Myocyte (in vitro differentiated cells): ENCODE measurements around the gene NLRC4. TPM values are rescaled to one million over a fixed set of nuclear protein-coding genes. Genes with fewer than 3 reads are reported as not detected.
"Not testable (repeated sequence)": the region's sequence is repeated elsewhere in the genome, so short reads cannot be mapped to it uniquely, and the experiment has no call there.

ENCODE experiments used
- DNase-seq: peaks from one replicate; pipeline ENCODE4 v3.0.0-alpha.2; 2012; ENCODE audit warnings: low read depth
- total RNA-seq: library from RNA; depleted of rRNA; stranded (reverse); fragments of >200 nt; gene quantifications from 2 replicates; pipeline ENCODE4 v1.2.3, GENCODE V29; 2014

NLRC4 gene
- total RNA-seq, 1 donor from 2014 or later = not detected

GRCh38 chr2:32249731-32250236, 14.9 kb downstream of the NLRC4 start:
- no peak for DNase-seq

- no peak for DNase-seq
Measured at GRCh38 chr2:32248299-32248698, 16.4 kb downstream of the NLRC4 start.

- no peak for DNase-seq
Measured at GRCh38 chr2:32246911-32247310, 17.8 kb downstream of the NLRC4 start.

DNA sequence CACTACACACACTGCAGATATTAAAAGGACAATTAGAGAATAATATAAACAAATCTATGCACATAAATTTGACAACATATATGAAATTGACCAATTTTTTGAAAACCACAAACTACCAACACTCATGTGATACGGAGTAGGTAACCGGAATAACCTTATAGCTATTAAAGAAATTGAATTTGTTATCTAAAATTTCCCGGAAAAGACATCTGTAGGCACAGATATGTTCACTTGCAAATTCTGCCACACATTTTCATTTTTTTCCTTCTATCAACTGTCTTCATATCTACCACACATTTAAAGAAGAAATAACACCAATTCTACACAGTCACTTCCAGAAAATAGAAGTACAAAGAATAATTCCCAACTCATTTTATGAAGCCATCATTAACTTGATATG, 22.4 kb downstream of the NLRC4 start:
- no peak for DNase-seq

DNA sequence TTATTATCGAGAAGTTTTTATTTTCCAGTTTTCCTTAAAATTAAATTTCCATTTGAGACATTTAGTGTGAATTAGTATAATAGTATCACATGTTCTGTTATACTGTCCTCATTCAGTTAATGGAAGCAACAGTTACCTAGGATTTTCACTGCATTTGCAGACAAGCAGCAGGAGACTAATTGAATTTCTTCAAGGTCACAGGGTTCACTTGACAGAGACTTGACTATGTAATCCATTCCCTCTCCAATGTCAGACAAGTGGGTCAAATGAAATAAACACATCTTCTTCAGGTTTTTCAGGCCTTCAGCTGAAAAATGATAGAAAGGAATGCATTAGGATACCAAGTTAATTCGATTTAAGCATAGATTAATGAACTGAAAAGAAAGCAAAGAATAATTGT, 26.7 kb downstream of the NLRC4 start:
- no peak for DNase-seq

DNA sequence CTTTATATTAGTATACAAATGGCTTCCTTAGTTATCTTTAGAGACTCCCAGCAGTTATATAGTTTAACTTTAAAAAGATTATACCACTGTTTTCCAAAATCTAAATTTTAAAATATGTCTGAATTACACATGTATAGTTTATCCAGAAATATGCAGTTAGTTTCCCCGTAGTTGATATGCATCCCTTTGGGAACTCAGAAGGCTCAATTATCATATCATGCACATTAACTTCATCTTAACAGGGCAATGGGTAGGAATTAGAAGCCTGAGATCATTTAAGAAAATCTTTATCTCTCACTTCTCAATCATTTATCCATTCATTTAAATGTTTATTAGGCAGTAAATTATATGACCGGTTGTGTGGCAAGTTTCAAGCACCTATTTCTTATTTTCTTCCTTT, 27.2 kb downstream of the NLRC4 start:
- DNase-seq = no peak

GRCh38 chr2:32235315-32235714, 29.4 kb downstream of the NLRC4 start:
- no peak for DNase-seq

- DNase-seq = no peak
Measured at GRCh38 chr2:32231959-32232358, 32.7 kb downstream of the NLRC4 start.

- DNase-seq = no peak
Measured at GRCh38 chr2:32229635-32230034, 35.1 kb downstream of the NLRC4 start.

DNA sequence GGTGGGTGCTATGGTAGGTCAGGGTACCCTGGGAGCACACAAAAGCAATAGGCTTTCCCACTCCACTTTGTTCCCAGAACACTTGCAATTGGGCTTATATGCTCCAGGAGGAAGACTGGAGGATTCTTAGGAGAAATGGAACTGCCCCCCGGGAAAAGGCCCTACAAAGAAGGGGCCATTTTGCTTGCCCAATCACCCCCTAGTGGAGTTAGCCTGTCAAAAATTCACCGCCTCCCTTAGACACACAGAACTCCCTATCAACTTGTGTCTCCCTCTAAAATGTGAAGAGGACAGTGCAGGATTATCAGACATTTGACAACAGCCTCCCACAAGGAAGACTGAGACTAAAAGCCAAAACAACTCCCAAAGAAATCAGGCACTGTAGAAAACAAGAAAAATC, 36.5 kb downstream of the NLRC4 start:
- DNase-seq = no peak

DNA sequence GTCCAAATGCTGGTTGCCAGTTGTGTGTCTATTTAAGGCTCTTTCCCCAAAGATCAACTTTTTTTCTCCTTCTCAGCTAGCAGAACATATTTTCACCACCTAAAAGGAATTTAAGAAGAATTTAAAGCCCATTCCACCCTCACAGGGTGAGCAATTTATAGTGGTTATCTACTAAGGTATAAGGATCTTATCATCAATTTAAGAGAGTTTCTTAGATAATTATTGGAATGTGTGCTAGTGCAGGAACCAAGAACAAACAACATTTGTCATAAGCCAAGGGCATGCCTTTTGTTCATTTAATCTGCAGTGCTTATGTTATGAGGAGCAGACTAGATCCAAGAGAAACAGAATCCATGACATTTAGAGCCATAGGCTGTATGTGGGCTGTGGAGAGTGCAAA, 37.2 kb downstream of the NLRC4 start:
- DNase-seq = no peak

- no peak for DNase-seq
Measured at GRCh38 chr2:32222966-32223365, 41.7 kb downstream of the NLRC4 start.

DNA sequence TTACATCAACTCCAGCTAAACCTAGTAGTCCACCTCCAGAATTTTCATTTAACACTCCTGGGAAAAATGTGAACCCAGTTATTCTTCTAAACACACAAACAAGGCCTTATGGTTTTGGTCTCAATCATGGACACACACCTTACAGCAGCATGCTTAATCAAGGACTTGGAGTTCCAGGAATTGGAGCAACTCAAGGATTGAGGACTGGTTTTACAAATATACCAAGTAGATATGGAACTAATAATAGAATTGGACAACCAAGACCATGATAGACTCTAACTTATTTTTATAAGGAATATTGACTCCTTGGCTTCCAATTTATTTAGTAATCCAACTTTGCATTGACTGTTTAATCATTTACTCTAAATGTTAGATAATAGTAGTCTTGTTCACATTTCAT, 44.2 kb downstream of the NLRC4 start:
- no peak for DNase-seq

- no peak for DNase-seq
Measured at GRCh38 chr2:32212295-32212694, 52.4 kb downstream of the NLRC4 start.

DNA sequence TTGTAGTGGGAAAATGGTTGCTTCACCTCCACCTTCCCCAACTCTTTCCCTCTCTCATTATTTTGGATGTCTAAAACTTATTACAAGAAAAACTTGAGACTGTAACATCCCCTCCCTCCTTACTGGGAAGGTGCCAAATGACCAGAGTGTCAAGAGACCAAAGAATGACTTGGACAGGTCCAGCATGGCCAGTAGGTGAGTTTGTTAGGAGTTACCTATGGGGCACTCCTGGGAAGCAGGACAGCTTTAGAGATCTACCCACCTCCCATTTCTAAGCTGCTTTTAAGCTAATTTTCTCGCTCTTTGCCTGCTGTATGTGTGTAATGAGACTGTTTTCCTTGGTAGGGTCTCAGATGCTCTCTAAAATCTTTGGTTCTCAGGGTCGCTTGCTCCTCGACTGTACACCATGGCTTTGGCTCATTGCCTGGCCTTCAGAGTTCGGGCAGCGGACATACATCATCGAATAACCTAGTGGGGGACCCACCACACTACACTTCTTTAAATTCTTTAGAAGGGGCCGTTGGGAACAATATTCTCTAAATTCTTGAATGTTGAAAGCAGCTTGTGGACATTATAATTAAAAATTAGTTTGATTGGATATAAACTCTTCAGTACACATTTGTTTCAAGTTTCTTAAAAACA, 53.8 kb downstream of the NLRC4 start:
- no peak for DNase-seq

GRCh38 chr2:32203428-32203827, 61.3 kb downstream of the NLRC4 start:
- not testable (repeated sequence) for DNase-seq

- DNase-seq = peak; percentile 33
Measured at GRCh38 chr2:32200814-32201213, 63.9 kb downstream of the NLRC4 start.

DNA sequence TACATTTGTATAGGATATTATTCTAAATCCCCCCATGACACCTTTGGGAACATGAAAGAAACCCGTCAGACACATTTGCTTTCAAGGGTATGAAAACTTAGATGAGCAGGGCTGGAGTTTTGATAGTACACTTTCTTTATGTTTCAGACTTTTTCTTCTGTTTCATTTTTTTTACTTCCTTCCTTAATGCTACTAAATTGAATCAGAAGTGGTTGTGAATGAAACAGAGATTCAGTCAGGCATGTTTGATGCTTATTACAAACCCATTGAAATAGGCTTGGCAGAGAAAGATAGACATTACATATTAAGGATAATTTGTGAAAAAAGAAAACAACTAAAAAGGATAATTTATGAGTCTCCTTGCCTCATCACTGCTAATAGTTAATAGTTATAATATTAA, 72.3 kb downstream of the NLRC4 start:
- DNase-seq = no peak

- no peak for DNase-seq
Measured at GRCh38 chr2:32189011-32189410, 75.7 kb downstream of the NLRC4 start.

GRCh38 chr2:32182667-32183066, 82.0 kb downstream of the NLRC4 start:
- DNase-seq = peak; percentile 19
